Daoy (cell line): ENCODE results near the gene SPATA12. TPM values are rescaled to one million over a fixed set of nuclear protein-coding genes. Genes with fewer than 3 reads are reported as not detected.
"Not testable (repeated sequence)": the region's sequence is repeated elsewhere in the genome, so short reads cannot be mapped to it uniquely, and the experiment has no call there.

Source experiments
- DNase-seq: peaks from one replicate; pipeline ENCODE4 v3.0.0-alpha.2; 2015; ENCODE audit warnings: low read depth
- total RNA-seq: library from RNA; depleted of rRNA; stranded (reverse); fragments of >200 nt; shearing (Covaris generic); gene quantifications from 2 replicates; pipeline ENCODE4 v1.2.3, GENCODE V29; 2014

SPATA12 gene
- total RNA-seq, 1 experiment from 2014 or later, result 0.34 TPM

- DNase-seq, result not testable (repeated sequence)
Observed at GRCh38 chr3:57083266-57083995, 23.0 kb downstream of the SPATA12 start.

DNA sequence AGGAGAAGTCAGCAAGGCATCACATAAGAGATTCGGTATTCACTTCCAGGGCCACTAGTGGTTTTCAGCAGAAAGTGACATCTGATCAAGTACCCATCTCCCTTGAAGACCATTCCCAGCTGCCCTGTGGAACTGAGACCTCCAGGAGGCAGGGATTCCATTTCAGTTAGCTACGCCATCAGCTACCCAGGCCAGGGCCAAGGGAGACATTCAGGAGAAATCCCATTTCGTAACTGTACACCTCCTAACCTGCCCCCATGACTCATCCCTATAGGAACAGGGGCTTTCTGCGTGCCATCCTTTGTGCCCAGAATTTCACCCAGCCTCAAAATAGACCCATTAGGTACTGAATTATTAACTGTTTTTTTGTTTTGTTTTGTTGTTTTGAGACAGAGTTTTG is 24.7 kb downstream of the SPATA12 start:
- DNase-seq, result no peak

- DNase-seq, result no peak
Observed at GRCh38 chr3:57086201-57086600, 25.7 kb downstream of the SPATA12 start.

- DNase-seq, result no peak
Observed at GRCh38 chr3:57087361-57088092, 27.1 kb downstream of the SPATA12 start.

DNA sequence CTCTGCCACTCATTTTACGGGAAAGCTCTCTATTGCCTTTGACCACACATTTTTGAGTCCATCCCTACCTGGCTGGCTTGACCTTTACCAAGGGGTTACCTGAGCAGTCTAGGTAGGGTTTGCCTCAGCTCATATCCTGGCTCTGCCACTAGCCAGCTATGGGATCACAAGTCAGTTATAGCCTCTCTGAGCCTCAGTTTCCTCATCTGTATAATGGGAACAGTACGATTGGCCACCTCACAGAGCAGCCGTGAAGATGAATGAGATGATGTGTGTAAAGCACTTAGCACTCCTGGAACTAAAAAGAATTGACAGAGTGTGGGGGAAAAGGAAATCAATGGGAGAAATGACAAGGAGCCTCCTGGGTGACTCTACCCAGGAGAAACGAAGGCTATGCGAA is 28.0 kb downstream of the SPATA12 start:
- no peak for DNase-seq

- DNase-seq, result no peak
Observed at GRCh38 chr3:57089043-57089442, 28.6 kb downstream of the SPATA12 start.

DNA sequence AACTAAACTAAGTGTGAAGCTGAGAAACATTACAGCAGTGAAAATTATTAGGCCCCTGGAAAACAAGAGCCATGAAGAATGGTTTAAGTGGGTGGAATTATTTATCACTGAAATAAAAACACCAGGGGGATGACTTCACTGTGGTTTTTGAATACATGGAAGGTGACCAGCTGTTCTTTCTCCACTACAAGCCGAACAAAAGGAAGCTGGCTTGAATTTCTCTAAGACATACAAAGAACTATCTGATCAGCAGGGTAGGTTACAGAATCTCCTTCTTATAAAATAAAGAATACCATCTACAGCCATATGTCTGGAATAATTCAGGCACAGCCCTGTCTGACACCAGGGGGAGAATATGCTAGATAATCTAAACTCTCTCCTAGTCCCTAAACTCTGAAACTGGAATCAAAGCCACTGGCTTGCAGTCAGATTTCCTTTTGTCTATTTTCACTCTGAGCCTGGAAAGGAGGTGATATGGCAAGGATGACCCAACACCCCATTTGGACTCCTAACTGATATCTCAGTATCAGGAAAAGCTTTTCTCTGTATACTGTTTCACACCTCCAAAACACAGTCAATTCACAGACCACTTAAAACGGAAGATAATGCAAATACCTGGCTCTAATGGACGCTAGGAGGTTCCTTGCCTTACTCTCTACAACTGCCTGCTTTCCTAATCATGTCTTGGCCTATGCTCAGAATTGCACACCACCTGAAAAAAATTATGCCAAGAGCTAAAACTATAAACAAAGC is 31.2 kb downstream of the SPATA12 start:
- no peak for DNase-seq

- DNase-seq, result no peak
Observed at GRCh38 chr3:57093489-57093888, 33.0 kb downstream of the SPATA12 start.

DNA sequence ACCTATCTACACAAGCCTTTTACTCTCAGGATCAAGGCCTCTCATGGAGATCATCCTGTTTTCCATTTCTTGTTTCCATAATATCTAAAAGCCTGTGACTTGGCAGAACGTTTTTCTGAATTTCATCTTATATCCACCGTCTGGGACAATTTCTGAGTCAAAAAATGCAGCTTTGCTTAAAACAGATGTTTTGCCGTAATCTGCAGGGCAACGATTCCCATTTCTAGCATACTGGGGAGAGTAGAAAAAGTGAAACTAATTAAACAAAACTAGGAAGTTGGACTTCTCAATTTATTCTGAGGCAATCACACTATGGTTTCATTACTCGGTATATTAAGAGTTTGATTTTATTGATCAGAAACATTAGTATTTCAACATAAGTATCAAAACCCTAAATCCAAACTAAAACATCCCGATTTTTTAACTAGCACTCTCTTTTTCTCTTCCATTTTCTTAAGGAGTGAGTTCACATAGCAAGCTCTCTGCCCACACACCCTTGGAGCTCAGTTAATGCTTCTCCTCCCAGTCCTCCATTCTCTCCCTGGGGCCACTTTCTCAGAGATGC is 33.6 kb downstream of the SPATA12 start:
- no peak for DNase-seq

DNA sequence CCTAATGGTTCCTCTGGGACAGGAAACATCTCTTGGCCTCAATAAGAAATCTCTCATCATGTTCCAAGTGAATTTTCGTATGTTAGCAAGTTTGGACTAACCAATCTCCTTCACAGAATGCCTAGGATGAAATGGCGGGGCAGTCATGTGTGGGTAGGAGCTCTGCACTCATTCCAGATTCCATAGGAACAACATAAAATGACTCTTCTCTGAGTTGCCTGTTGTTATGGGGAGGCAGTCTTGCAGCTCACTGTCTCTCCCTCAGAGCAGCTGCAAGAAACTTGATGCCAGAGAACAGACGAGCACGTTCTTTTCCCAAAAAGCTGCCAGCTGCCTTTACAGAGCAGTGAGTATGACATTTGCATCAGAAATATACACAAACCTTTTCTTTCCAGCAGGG is 34.1 kb downstream of the SPATA12 start:
- DNase-seq, result no peak

- no peak for DNase-seq
Observed at GRCh38 chr3:57095363-57095762, 34.9 kb downstream of the SPATA12 start.

- no peak for DNase-seq
Observed at GRCh38 chr3:57097536-57097935, 37.1 kb downstream of the SPATA12 start.

DNA sequence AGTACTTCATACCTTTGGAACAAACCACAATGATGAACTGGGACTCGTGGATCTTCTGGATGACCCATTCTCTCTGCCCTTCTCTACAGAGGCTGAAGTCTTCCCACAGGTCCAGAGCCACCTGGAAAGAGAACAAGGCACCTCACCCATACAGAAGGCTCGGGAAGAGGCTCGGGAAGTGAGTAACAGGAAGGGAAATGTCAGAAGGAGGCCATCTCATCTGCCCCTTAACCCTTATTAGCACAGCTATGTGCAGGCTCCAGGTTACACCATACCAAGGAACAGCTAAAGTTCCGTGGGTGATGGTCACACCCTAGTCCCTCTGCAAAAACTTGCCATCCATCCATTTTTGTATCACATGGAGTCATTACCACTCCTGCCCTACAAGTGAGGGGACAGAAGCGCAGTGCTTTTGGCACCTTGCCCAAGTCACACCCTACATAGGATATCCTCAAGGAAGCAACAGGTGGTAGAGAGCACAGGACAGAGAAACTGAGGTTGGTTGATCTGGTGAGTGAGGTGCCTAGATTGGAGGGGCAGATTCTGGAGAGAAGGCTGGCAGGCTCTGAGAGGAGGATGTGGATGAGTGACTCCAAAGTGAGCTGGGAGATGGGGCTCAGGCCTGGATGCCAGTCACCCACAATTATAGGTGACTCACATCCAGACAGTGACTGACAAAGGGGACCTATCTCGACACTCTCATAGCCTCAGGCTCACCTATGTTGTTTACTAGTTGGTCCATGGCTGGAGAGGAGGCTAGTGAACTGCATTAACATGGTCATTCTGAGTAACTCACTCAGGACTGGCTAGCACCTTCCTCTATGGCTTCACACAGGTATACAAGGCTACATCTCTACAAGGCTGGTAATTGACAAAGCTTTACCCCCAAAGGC is 38.2 kb downstream of the SPATA12 start:
- no peak for DNase-seq

- DNase-seq, result peak; percentile 62
Observed at GRCh38 chr3:57100046-57100695, 39.7 kb downstream of the SPATA12 start.

- no peak for DNase-seq
Observed at GRCh38 chr3:57105585-57105984, 45.1 kb downstream of the SPATA12 start.

DNA sequence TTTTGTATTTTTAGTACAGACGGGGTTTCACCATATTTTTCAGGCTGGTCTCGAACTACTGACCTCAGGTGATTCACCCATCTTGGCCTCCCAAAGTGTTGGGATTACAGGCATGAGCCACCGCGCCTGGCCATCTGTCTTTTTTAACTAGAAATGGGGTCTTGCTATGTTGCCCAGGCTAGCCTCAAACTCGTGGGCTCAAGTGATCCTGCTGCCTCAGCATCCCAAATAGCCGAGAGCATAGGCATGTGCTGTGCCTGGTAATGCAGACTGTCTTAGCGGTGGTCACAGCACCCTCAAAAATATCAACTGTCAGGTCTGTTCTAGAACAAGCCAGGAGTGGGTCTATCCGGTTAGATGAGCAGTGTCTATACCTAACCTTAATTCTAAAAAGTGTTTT is 48.2 kb downstream of the SPATA12 start:
- DNase-seq, result no peak

DNA sequence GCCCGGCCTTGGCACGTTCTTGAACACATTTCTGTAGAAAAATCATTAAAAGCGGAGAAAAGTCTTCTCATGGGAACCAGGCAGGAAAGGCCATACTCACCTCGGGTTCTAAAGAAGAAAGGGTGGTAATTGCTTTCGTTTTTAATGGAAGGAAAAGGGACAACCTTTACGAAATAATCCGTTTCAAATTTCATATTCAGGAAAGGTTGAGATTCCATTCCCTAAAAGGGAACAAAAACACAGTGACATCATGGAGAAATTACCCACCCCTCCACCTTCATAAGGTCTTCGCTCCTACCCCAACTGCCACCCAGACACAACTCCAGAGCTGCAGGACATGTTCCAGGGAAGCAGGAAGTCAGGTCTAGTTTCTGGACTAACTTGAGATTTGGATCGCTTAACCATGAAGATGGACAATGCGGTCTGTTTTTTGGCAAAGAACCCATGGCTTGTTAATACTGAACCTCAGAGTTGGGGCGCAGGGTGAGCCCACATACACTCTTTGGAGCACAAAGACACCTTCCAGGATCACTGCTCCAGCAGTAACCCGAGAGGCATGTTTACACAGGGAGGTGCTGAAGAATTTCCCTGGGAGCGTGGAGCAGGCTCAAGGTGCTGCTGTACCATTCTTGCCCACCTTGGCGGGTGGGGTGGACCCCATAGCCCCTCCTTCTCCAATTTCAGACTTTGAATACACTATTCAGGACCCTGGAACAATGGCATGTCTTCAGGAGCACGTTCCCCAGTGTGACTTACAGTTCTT is 49.2 kb downstream of the SPATA12 start:
- DNase-seq, result no peak

DNA sequence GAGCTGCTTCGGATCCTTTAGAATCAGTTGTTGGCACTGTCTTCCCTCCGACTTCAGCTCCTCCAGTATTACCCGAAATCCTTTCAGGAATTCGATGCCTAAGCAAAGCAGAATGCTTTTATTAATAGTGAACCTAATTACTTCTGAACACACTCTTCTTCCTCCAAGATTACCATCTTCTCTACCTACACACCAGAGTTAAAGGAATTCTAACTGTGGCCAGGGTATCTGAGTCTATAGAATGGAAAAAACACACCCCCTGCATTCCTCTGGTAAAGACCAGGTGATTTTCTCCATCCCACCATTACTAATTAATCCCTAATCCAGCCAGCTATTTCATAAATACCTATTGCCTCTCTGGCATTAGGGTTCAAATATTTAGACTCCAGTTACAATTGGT is 49.8 kb downstream of the SPATA12 start:
- DNase-seq, result no peak

- no peak for DNase-seq
Observed at GRCh38 chr3:57110798-57111197, 50.3 kb downstream of the SPATA12 start.

- DNase-seq, result no peak
Observed at GRCh38 chr3:57112206-57112605, 51.7 kb downstream of the SPATA12 start.
